ENCODE data around the gene PSMD10. TPM values are rescaled to one million over a fixed set of nuclear protein-coding genes. Genes with fewer than 3 reads are reported as not detected.

The PSMD10 gene
- total RNA-seq, result 41.2 TPM

DNA sequence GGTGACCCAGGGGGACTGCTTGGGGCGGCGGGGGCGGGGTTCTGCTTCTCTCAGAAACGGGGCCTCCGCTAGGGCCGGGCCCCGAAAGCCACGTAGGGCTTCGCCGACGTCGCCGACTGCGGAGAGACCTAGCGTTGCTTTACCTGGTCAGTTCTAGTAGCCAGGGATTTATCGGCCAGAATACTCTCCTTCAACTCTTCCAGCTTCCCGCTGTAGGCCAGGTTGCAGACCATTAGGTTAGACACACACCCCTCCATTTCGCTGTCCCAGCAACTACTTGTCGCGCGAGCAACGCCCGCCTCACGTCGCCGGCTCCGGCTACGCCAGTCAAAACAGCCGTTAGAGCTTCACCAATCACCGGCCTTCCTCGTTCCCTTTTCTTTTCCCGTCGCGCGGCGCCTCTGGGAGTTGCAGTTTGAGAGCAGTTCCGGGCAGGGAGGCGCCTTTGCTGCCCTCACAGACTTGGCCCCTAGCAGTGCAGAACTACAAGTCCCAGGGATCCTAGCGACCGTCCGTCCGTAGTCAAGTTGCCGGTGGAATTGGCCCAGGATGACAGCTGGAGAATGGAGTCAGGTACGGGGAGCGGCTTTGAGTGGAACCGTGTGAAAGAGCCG, at the start of gene PSMD10, which contains the start of gene ATG4A:
Gene PSMD10, minus strand, starts transcription at position 279 of the 614 bp plus-strand sequence. Its CDS starts 22 bp downstream, at position 257.
Gene ATG4A, plus strand, starts transcription at position 515 of the 614 bp plus-strand sequence. Its CDS starts 49 bp downstream, at position 564.
- peak; percentile 94 for DNase-seq (ENCODE audit: low spot score)

DNA sequence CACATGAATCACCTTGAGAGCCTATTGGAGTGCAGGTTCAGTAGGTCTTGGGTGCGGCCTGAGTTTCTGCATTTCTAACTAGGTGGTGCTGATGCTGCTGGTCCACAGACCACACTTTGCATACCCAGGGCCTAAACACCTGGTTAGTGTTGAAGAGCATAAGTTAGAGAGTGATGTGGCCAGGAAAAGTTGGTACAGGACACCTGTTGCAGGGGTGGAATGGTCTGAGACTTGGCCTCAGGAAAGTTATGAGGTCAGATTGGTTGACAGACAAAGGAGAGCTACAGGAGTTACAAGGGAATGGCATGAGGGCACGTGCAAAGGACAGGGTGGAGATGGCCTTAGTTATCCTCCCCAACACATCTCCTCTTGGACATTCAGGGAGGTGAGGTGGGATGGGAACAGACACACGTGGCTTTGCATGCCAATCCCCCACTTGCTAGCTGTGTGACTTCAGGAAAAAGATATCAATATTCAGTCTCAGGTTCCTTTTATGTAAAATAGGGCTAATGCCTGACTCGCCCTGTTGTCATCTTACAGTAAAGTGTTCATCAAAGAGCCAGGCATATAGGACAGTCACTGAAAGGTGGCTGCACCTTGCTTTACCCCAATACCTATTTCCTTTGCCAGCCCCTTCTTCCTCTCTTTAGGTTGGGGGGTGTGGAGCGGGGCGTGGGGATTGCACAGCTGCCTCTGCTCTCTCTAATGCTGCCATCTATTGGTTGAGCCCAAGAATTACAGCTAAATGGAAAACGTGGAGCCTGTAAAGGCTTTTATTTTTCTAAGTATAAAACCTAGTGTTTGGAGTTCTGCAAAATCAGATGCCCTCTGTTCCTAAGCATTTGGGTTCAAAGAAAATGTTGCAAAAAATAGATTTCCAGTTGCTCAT, 47.7 kb upstream of the PSMD10 start:
- no peak for DNase-seq (ENCODE audit: low spot score)

GRCh38 chrX:108134724-108135123, 43.4 kb upstream of the PSMD10 start:
- DNase-seq (ENCODE audit: low spot score), result no peak

GRCh38 chrX:108132876-108133275, 41.5 kb upstream of the PSMD10 start:
- no peak for DNase-seq (ENCODE audit: low spot score)

DNA sequence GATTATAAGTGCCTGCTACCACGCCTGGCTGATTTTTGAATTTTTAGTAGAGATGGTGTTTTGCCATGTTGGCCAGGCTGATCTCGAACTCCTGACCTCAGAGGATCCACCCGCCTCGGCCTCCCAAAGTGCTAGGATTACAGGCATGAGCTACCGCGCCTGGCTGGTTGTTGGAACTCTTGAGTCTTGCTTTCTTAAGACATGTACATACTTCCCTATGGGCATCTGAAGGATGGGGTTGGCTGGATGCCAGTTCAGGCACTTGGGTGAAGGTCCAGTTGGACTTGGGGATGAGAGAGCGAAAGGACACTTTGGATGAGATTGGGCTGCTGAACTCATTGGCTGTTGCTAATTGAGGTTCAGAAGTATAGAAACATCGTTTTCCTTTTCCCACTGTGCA, 40.7 kb upstream of the PSMD10 start:
- no peak for DNase-seq (ENCODE audit: low spot score)

GRCh38 chrX:108131471-108131870, 40.1 kb upstream of the PSMD10 start:
- DNase-seq (ENCODE audit: low spot score), result no peak

- DNase-seq (ENCODE audit: low spot score), result no peak
These were observed 39.5 kb upstream of the PSMD10 start for GRCh38 chrX:108130889-108131288.

DNA sequence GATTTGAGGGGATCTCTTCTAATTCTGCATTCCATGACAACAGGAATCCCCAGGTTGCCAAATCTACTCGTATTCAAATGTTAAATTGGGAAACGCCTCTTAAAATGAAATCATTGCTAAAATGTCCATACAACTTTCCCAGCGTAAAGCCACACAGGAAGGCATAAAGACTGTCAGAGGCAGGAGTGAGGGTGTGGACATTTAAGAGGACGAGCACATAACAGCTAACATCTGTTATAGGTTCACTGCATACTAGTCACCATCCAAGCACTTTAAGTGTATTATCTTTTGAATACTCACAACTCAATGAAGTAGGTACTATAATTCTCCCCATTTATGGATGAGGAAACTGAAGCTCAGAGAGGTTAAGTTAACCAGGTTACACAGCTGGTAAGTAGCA, 35.8 kb upstream of the PSMD10 start:
- no peak for DNase-seq (ENCODE audit: low spot score)

- no peak for DNase-seq (ENCODE audit: low spot score)
These were observed 35.3 kb upstream of the PSMD10 start for GRCh38 chrX:108126661-108127060.

- no peak for DNase-seq (ENCODE audit: low spot score)
These were observed 32.4 kb upstream of the PSMD10 start for GRCh38 chrX:108123591-108124366.

DNA sequence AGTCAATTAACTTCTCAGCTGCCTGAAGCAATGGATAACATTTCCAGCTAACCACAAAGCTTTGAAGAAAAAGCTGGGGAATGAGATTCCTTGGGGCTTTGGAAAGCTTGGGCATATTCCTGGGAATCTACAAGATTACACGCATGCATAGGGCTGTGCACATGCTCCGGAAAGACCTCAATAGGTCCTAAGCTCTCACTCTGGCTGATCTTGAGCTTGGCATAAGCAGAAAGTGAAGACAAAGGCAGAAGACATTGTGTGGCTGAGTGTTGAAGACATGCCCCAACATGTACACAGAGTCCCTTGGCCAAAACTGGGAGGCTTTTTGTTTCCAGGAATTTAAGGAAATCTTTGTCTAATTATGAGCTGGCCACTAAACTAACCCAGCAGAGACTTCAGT, 31.4 kb upstream of the PSMD10 start:
- DNase-seq (ENCODE audit: low spot score), result no peak

- no peak for DNase-seq (ENCODE audit: low spot score)
These were observed 29.9 kb upstream of the PSMD10 start for GRCh38 chrX:108121291-108121690.

DNA sequence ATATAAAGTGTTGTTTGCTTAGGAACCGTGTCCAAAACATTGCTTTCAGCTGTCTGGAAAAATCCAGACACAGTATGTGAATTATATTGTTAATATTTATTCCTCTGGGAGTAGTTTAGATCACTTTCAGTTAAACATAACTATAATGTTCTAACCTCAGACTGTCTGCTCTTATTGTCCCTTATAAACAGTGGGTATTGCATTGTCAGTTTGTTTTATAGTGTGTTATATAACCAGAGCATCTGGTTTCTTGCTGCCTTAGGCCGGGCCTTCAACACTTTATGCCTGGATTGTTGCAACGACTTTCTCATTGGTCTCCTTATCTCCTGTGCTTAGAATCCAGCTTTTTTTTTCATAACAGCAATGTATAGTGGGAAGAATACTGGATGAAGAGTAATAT, 26.6 kb upstream of the PSMD10 start:
- DNase-seq (ENCODE audit: low spot score), result no peak

GRCh38 chrX:108114541-108114940, 23.2 kb upstream of the PSMD10 start:
- DNase-seq (ENCODE audit: low spot score), result no peak

GRCh38 chrX:108105473-108105872, 14.1 kb upstream of the PSMD10 start:
- DNase-seq (ENCODE audit: low spot score), result no peak

DNA sequence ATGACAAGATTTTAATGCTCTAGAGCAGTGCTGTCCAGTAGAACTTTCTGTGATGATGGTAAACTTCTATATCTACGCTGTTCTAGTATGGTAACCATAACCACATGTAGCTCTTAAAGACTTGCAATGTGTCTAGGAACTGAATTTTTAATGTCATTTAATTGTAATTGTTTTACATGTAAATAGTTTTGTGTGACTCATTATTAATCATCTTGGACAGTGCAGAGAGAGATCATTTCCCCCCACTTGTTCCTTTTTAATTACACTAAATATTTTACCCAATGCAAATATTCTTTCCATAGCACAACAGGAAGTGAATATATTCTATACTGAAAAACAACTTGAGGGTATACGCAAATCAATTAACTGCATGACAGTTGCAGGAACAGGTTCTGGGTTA, 6.0 kb upstream of the PSMD10 start:
- DNase-seq (ENCODE audit: low spot score), result no peak

DNA sequence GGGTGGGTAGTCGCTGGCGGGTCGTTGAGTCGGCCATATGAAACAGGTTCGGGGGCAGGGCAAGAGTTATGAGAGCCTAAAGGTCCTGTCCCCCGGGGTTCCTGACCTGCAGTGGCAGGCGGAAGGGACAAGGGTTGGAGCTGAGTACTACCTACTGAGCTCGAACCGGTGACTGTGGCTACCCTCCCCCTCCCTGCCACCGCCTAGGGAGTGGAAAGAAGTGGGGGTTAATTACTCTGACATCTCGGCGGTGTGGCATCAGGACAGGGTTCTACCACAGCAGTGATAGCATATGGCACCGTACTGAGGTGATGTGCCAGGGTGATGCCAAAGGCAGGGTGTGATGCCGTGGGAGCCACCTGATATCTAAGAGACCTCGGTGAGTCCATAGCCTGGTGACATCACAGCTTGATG, 543 bp upstream of the PSMD10 start:
- no peak for DNase-seq (ENCODE audit: low spot score)

DNA sequence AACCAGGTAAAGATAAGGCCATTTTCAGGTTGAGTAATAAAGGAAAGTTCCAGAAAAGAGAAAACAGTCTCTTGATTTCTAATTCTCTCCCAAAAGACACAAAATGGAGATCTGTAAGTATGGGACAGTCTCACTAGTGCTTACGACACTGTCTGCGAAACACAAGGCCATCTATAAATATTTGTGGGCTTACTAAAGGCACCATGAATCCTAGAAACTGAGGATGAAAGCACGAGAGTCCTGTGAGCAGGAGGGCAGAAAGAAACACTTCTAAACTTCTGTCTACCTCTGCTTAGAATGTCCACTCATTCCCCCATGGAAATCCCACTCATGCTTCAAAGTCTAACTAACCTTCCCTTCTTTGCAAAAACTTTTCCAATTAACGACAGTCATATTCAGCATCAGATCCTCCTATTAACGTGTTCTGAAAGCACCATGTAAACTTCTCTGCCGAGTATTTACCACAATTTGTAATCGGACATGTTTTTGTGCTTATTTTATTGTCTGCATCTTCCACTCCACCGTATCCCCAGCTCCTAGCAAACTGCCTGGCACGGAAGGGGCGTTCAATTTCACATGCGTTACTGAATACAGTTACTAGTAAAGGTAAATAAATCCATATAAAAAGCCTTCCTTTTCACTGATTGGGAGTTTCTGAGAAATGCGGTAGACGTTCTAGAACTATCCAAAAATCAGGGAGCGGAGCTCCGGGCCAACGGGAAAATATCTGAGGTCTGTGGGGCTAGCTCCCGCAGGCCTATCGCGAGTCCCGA, 665 bp downstream of the PSMD10 start:
- no peak for DNase-seq (ENCODE audit: low spot score)

- DNase-seq (ENCODE audit: low spot score), result no peak
These were observed 2.8 kb downstream of the PSMD10 start for GRCh38 chrX:108088511-108088910.

- no peak for DNase-seq (ENCODE audit: low spot score)
These were observed 3.5 kb downstream of the PSMD10 start for GRCh38 chrX:108087792-108088191.

GRCh38 chrX:108081110-108081509, 10.2 kb downstream of the PSMD10 start:
- no peak for DNase-seq (ENCODE audit: low spot score)

DNA sequence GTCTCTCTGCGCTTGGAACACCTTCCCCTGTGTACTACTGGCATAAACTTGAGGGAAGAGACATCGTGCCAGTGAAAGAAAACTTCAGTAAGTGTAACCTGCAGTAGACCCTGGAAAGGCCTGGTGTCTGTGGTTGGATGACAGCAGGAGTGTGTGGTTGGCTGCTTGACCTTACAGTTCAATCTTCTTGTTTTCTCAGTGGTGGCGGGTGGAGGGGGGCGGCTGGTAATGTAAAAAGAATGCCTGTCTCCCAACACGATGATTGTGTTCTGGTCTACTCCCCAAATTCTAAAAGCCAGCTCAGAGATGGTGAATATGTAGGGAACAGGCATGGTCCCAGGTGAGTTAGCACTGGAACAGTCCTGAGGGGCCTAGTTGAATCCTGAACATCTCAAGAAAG, 18.6 kb downstream of the PSMD10 start:
- DNase-seq (ENCODE audit: low spot score), result no peak
